ENCODE data around the gene SORCS3.

Gene SORCS3

GRCh38 chr10:105252911-105253310, 611.8 kb downstream of the SORCS3 start:
- TF ChIP-seq, protein P1, sequence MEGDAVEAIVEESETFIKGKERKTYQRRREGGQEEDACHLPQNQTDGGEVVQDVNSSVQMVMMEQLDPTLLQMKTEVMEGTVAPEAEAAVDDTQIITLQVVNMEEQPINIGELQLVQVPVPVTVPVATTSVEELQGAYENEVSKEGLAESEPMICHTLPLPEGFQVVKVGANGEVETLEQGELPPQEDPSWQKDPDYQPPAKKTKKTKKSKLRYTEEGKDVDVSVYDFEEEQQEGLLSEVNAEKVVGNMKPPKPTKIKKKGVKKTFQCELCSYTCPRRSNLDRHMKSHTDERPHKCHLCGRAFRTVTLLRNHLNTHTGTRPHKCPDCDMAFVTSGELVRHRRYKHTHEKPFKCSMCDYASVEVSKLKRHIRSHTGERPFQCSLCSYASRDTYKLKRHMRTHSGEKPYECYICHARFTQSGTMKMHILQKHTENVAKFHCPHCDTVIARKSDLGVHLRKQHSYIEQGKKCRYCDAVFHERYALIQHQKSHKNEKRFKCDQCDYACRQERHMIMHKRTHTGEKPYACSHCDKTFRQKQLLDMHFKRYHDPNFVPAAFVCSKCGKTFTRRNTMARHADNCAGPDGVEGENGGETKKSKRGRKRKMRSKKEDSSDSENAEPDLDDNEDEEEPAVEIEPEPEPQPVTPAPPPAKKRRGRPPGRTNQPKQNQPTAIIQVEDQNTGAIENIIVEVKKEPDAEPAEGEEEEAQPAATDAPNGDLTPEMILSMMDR (conservative IDR thresholded peaks at IDR 0.05; ENCODE audit: low read depth, low read length) = no peak
- no peak overlapping the region for H3K27ac ChIP-seq
- no peaks in the 10 kb centered on the region for H3K36me3 ChIP-seq (ENCODE audit: insufficient read depth)
- no peak overlapping the region for H3K9ac ChIP-seq
- H4K20me1 ChIP-seq (ENCODE audit: insufficient read depth) = no peaks in the 10 kb centered on the region
- H2AFZ ChIP-seq (ENCODE audit: low read depth) = no peak overlapping the region
- no peak overlapping the region for H3K4me2 ChIP-seq
- H3K4me1 ChIP-seq (ENCODE audit: low read depth, poor library complexity, severe bottlenecking) = no peaks in the 10 kb centered on the region
- no peak overlapping the region for H3K4me3 ChIP-seq (IDR thresholded peaks at IDR 0.05; ENCODE audit: insufficient read depth, low read depth, low read length)
- no peaks in the 10 kb centered on the region for H3K79me2 ChIP-seq (ENCODE audit: insufficient read depth, low read depth)
- no peaks in the 10 kb centered on the region for H3K27me3 ChIP-seq (ENCODE audit: insufficient read depth, low read depth)

GRCh38 chr10:105253515-105254212, 612.6 kb downstream of the SORCS3 start:
- Histone ChIP-seq H2AFZ (ENCODE audit: low read depth) (no peak overlapping the region), H3K36me3 (ENCODE audit: insufficient read depth) (no peaks in the 10 kb centered on the region), H4K20me1 (ENCODE audit: insufficient read depth) (no peaks in the 10 kb centered on the region), H3K27me3 (ENCODE audit: insufficient read depth, low read depth) (no peaks in the 10 kb centered on the region), H3K4me2 (no peak overlapping the region), H3K79me2 (ENCODE audit: insufficient read depth, low read depth) (no peaks in the 10 kb centered on the region), H3K9ac (no peak overlapping the region), H3K4me1 (ENCODE audit: low read depth, poor library complexity, severe bottlenecking) (no peaks in the 10 kb centered on the region), H3K4me3 (IDR thresholded peaks at IDR 0.05; ENCODE audit: insufficient read depth, low read depth, low read length) (no peak overlapping the region), H3K27ac (no peak overlapping the region)
- TF ChIP-seq, protein P1 (conservative IDR thresholded peaks at IDR 0.05; ENCODE audit: low read depth, low read length) = no peak

- Histone ChIP-seq H3K36me3 (ENCODE audit: insufficient read depth) (no peaks in the 10 kb centered on the region), H3K4me3 (IDR thresholded peaks at IDR 0.05; ENCODE audit: insufficient read depth, low read depth, low read length) (no peak overlapping the region), H3K27me3 (ENCODE audit: insufficient read depth, low read depth) (no peaks in the 10 kb centered on the region), H3K4me1 (ENCODE audit: low read depth, poor library complexity, severe bottlenecking) (no peaks in the 10 kb centered on the region), H3K4me2 (no peak overlapping the region), H3K27ac (no peak overlapping the region), H3K79me2 (ENCODE audit: insufficient read depth, low read depth) (no peaks in the 10 kb centered on the region), H4K20me1 (ENCODE audit: insufficient read depth) (no peaks in the 10 kb centered on the region), H2AFZ (ENCODE audit: low read depth) (no peak overlapping the region), H3K9ac (no peak overlapping the region)
- TF ChIP-seq, protein P1 (conservative IDR thresholded peaks at IDR 0.05; ENCODE audit: low read depth, low read length) = no peak
Observed at GRCh38 chr10:105258036-105258673, 617.1 kb downstream of the SORCS3 start.

DNA sequence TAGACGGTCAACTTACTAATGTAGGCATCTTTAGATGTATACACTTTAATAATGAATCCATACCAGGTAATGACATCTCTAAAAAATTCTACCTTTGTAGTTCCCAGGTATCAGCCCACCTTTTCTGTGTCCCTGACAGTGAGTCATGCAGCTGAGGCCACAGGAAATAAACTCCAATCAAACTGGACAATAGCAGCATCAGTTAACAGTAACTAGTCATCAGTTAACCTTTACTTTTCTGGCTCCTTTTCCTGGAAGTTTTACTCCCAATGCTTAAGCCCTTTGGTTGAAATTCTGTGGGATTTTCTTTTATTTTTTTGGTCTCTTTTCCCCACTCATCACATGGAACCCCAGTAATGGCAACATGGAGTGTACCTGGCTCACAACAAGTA, 617.6 kb downstream of the SORCS3 start:
- no peaks in the 10 kb centered on the region for H3K36me3 ChIP-seq (ENCODE audit: insufficient read depth)
- H3K4me1 ChIP-seq (ENCODE audit: low read depth, poor library complexity, severe bottlenecking) = no peaks in the 10 kb centered on the region
- no peaks in the 10 kb centered on the region for H4K20me1 ChIP-seq (ENCODE audit: insufficient read depth)
- no peak overlapping the region for H3K4me2 ChIP-seq
- no peak overlapping the region for H3K9ac ChIP-seq
- no peak overlapping the region for H3K27ac ChIP-seq
- no peaks in the 10 kb centered on the region for H3K27me3 ChIP-seq (ENCODE audit: insufficient read depth, low read depth)
- no peaks in the 10 kb centered on the region for H3K79me2 ChIP-seq (ENCODE audit: insufficient read depth, low read depth)
- H2AFZ ChIP-seq (ENCODE audit: low read depth) = no peak overlapping the region
- H3K4me3 ChIP-seq (IDR thresholded peaks at IDR 0.05; ENCODE audit: insufficient read depth, low read depth, low read length) = no peak overlapping the region
- TF ChIP-seq, protein P1 (conservative IDR thresholded peaks at IDR 0.05; ENCODE audit: low read depth, low read length) = no peak
